ENCODE data around the gene OSM. TPM values are rescaled to one million over a fixed set of nuclear protein-coding genes. Genes with fewer than 3 reads are reported as not detected.

Gene OSM
- polyA plus RNA-seq, 2 of the 4 experiments (the other 2 are of a cell fraction): not detected

DNA sequence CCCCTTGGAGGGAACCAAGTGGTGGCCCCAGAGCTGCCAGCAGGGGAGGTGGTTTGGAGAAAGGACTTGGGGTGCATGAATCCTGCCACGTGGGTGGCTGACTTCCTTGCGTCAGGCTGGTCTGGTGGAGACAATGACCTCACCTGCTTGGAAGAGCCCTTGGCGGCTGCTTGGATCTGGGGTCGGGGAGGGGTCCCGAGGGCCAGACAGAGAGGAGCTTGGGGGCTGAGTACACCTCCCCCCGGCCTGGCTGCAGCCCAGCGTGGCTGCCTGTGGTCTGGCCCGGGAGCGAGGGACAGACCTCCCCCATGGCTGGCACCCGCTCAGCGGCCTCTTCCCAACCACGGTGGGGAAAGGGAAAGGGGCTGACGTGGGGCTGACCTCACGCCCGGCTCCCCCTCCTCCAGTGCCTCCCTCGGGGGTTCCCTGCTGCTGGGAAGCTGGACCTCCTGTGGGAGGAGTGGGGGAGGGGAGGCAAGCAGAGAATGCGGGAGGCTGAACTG lies 33.9 kb downstream of the OSM start:
- Histone ChIP-seq H3K4me2 (no peak overlapping the region), H3K27ac (peak overlapping the region; percentile 99 to 100), H3K4me1 (peaks cover 70% of the 10 kb centered on the region), H3K4me3 (no peak overlapping the region), H3K9me3 (no peaks in the 10 kb centered on the region)
- no peak for TF ChIP-seq RARB (CRISPR knock-in tag; IDR thresholded peaks at IDR 0.05)
- TF ChIP-seq KDM1A (IDR thresholded peaks at IDR 0.05; ENCODE audit: low read depth): no peak
- TF ChIP-seq FOXS1 (CRISPR knock-in tag; IDR thresholded peaks at IDR 0.05): no peak
- TF ChIP-seq POLR2A (IDR thresholded peaks at IDR 0.05; ENCODE audit: low read length): no peak
- no peak for TF ChIP-seq ZNF302 (CRISPR knock-in tag; IDR thresholded peaks at IDR 0.05)
- no peak for TF ChIP-seq RNF2 (IDR thresholded peaks at IDR 0.05; ENCODE audit: borderline replicate concordance, low read depth)
- TF ChIP-seq FOSL2 (IDR thresholded peaks at IDR 0.05): no peak
- no peak for TF ChIP-seq FOSL2 (CRISPR knock-in tag; IDR thresholded peaks at IDR 0.05)
- TF ChIP-seq CBX8 (IDR thresholded peaks at IDR 0.05): no peak
- no peak for TF ChIP-seq HOXB5 (CRISPR knock-in tag; IDR thresholded peaks at IDR 0.05)
- no peak for TF ChIP-seq HDAC2 (IDR thresholded peaks at IDR 0.05)
- TF ChIP-seq, protein P1, sequence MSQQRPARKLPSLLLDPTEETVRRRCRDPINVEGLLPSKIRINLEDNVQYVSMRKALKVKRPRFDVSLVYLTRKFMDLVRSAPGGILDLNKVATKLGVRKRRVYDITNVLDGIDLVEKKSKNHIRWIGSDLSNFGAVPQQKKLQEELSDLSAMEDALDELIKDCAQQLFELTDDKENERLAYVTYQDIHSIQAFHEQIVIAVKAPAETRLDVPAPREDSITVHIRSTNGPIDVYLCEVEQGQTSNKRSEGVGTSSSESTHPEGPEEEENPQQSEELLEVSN (IDR thresholded peaks at IDR 0.05; ENCODE audit: borderline replicate concordance, low read depth): no peak
- no peak for TF ChIP-seq ZC3H11A (IDR thresholded peaks at IDR 0.05)
- TF ChIP-seq SMC3 (IDR thresholded peaks at IDR 0.05): no peak
- TF ChIP-seq RFX5 (IDR thresholded peaks at IDR 0.05): no peak
- TF ChIP-seq, protein P2, sequence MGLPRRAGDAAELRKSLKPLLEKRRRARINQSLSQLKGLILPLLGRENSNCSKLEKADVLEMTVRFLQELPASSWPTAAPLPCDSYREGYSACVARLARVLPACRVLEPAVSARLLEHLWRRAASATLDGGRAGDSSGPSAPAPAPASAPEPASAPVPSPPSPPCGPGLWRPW (IDR thresholded peaks at IDR 0.05): no peak
- TF ChIP-seq NPAS2 (CRISPR knock-in tag; IDR thresholded peaks at IDR 0.05; ENCODE audit: borderline replicate concordance): no peak
- TF ChIP-seq ESRRA (IDR thresholded peaks at IDR 0.05; ENCODE audit: borderline replicate concordance, low read length): no peak
- TF ChIP-seq TFCP2L1 (CRISPR knock-in tag; IDR thresholded peaks at IDR 0.05): no peak
- no peak for TF ChIP-seq MYC (IDR thresholded peaks at IDR 0.05; ENCODE audit: borderline replicate concordance, low read length)
- WGBS (ENCODE audit: missing lambda C conversion rate): 100% methylated on average over 1 of the region's 17 CpGs
- ChIA-PET CTCF (interaction anchor here (1.3 to 1.5 kb wide), 3 partner anchors 9 to 23 kb away, joined by 4 to 6 read pairs (median 4); no protein-coding TSS in a partner anchor), POLR2A (no interaction called here)
- no peak for FAIRE-seq
- ATAC-seq: no peak
- DNase-seq (ENCODE audit: low read depth in 1 of 2, low spot score in 1 of 2): no peak

DNA sequence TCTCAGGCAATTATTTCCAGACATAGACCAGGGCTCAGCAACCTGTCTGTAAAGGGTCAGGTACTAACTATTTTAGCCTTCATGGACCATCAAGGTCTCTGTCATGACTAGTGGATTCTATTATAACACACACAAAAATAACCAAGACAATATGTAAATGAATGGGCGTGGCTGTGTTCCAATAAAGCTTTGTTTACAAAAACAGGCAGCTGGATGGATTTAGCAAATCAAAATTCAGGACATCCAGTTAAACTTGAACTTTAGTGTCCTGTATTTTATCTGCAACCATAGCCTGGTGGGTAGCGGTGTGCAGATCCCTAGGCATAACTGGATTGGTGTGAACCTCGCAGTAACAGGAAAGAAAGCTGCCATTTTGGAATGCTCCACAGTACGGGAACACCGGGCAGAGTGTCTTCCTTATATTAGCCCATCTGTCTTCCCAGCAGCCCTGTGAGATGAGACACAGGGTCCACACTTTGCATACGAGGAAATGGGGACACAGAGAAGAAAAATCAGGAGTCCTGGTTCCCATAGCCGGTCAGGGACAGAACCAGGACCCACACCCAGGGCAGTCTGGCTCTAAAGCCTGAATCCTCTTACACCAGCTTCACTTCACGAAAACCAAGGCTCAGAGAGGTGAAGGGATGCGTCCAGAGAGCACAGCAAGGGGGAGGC lies 35.7 kb downstream of the OSM start:
- CTCF ChIA-PET: interaction anchor here (1.7 kb wide), 1 partner anchor 25 kb away, joined by 6 read pairs; no protein-coding TSS in a partner anchor
- H3K4me1 ChIP-seq: peaks cover 70% of the 10 kb centered on the region

More for the DNA sequence above, 35.7 kb downstream of the OSM start:
- FAIRE-seq (no peak), DNase-seq (ENCODE audit: low read depth in 1 of 2, low spot score in 1 of 2) (no peak), ATAC-seq (no peak)
- Histone ChIP-seq H3K4me3 (no peak overlapping the region), H3K27ac (peak overlapping the region; percentile 72 to 100), H3K4me2 (no peak overlapping the region), H3K9me3 (no peaks in the 10 kb centered on the region)
- POLR2A ChIA-PET: interaction anchor here (0.6 kb wide), 1 partner anchor 25 kb away, joined by 9 read pairs; no protein-coding TSS in a partner anchor
- 91% methylated on average over 8 of the region's 9 CpGs for WGBS (ENCODE audit: missing lambda C conversion rate)
- TF ChIP-seq ZSCAN20 (CRISPR knock-in tag; IDR thresholded peaks at IDR 0.05): no peak
- no peak for TF ChIP-seq BHLHE40 (IDR thresholded peaks at IDR 0.05; ENCODE audit: low read depth, low read length)
- TF ChIP-seq POLR2A (IDR thresholded peaks at IDR 0.05; ENCODE audit: low read length): no peak
- TF ChIP-seq EP300 (IDR thresholded peaks at IDR 0.05): no peak
- TF ChIP-seq, protein P3, sequence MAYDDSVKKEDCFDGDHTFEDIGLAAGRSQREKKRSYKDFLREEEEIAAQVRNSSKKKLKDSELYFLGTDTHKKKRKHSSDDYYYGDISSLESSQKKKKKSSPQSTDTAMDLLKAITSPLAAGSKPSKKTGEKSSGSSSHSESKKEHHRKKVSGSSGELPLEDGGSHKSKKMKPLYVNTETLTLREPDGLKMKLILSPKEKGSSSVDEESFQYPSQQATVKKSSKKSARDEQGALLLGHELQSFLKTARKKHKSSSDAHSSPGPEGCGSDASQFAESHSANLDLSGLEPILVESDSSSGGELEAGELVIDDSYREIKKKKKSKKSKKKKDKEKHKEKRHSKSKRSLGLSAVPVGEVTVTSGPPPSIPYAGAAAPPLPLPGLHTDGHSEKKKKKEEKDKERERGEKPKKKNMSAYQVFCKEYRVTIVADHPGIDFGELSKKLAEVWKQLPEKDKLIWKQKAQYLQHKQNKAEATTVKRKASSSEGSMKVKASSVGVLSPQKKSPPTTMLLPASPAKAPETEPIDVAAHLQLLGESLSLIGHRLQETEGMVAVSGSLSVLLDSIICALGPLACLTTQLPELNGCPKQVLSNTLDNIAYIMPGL (CRISPR knock-in tag; IDR thresholded peaks at IDR 0.05; ENCODE audit: borderline replicate concordance): no peak
- no peak for TF ChIP-seq NPAS2 (CRISPR knock-in tag; IDR thresholded peaks at IDR 0.05; ENCODE audit: borderline replicate concordance)
- TF ChIP-seq, protein P4, sequence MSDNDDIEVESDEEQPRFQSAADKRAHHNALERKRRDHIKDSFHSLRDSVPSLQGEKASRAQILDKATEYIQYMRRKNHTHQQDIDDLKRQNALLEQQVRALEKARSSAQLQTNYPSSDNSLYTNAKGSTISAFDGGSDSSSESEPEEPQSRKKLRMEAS (IDR thresholded peaks at IDR 0.05): no peak
- no peak for TF ChIP-seq HOXB5 (CRISPR knock-in tag; IDR thresholded peaks at IDR 0.05)
- no peak for TF ChIP-seq PHF8 (IDR thresholded peaks at IDR 0.05; ENCODE audit: borderline replicate concordance, low read depth)
- no peak for TF ChIP-seq JUN (IDR thresholded peaks at IDR 0.05)
- no peak for TF ChIP-seq TFCP2L1 (CRISPR knock-in tag; IDR thresholded peaks at IDR 0.05)
- no peak for TF ChIP-seq POLR2AphosphoS2 (conservative IDR thresholded peaks at IDR 0.05; ENCODE audit: low read length)
- no peak for TF ChIP-seq CHD2 (IDR thresholded peaks at IDR 0.05; ENCODE audit: low read length, partially characterized antibody)
- no peak for TF ChIP-seq RARB (CRISPR knock-in tag; IDR thresholded peaks at IDR 0.05)
- TF ChIP-seq FOSL2 (IDR thresholded peaks at IDR 0.05): no peak
- no peak for TF ChIP-seq FOSL2 (CRISPR knock-in tag; IDR thresholded peaks at IDR 0.05)

All from A549 (cell line).